ENCODE data around the gene NFIX. TPM values are rescaled to one million over a fixed set of nuclear protein-coding genes. Genes with fewer than 3 reads are reported as not detected.

NFIX gene
- total and polyA plus RNA-seq, 2 of the 13 experiments (the other 11 are each of a cell fraction or from before 2014, with no cell fraction given), result 3.4 to 5.4 TPM

DNA sequence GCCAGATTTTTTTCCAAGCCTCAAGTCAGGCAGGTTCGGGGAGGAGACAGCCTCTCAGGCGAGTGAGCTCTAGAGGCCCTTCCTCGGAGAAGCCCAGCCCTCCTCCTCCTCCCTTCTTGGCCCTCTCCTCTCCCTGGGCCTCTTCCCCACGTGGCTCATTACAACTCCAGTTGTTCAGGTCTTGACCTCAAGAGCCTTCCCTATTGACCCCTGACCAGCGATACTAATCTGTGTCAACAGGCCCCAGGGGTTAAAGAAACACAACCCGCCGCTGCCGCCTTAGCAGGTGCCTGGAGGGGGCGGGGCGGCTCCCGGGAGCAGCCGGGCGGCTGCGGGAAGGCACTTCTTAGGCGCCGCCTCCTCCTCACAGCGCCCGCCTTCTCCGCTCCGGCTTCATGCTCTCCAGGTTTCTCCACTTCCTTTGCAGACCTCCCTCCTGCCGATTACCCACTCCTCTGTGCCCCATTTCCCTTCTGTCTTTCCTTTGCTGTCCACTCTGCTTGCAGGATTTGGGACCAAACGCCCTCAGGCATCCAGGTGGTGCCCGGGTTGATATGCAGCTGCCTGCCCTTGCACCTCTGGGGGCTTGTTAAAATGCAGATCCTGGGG is 56.4 kb downstream of the NFIX start (continued):
- TF ChIP-seq, protein P1, sequence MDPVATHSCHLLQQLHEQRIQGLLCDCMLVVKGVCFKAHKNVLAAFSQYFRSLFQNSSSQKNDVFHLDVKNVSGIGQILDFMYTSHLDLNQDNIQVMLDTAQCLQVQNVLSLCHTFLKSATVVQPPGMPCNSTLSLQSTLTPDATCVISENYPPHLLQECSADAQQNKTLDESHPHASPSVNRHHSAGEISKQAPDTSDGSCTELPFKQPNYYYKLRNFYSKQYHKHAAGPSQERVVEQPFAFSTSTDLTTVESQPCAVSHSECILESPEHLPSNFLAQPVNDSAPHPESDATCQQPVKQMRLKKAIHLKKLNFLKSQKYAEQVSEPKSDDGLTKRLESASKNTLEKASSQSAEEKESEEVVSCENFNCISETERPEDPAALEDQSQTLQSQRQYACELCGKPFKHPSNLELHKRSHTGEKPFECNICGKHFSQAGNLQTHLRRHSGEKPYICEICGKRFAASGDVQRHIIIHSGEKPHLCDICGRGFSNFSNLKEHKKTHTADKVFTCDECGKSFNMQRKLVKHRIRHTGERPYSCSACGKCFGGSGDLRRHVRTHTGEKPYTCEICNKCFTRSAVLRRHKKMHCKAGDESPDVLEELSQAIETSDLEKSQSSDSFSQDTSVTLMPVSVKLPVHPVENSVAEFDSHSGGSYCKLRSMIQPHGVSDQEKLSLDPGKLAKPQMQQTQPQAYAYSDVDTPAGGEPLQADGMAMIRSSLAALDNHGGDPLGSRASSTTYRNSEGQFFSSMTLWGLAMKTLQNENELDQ (CRISPR knock-in tag; IDR thresholded peaks at IDR 0.05; ENCODE audit: borderline replicate concordance), result no peak
- TF ChIP-seq JARID2 (CRISPR knock-in tag; IDR thresholded peaks at IDR 0.05; ENCODE audit: insufficient replicate concordance) (no peak), CENPT (CRISPR knock-in tag; IDR thresholded peaks at IDR 0.05; ENCODE audit: low read depth) (no peak), MIXL1 (CRISPR knock-in tag; IDR thresholded peaks at IDR 0.05) (peak; percentile 38; the same call in 1 of the 2 replicates), AKAP8 (CRISPR knock-in tag; IDR thresholded peaks at IDR 0.05) (no peak), GABPB1 (CRISPR knock-in tag; IDR thresholded peaks at IDR 0.05) (peak; percentile 42; the same call in 1 of the 2 replicates), CBFB (CRISPR knock-in tag; IDR thresholded peaks at IDR 0.05) (peak; percentile 61; the same call in 1 of the 2 replicates), HNRNPH1 (optimal IDR thresholded peaks at IDR 0.05; ENCODE audit: low read depth, low read length) (no peak), ZNF703 (CRISPR knock-in tag; IDR thresholded peaks at IDR 0.05; ENCODE audit: borderline replicate concordance) (0 out of 2 replicates have a peak, but pooled peaks have one; percentile 14), KDM3A (CRISPR knock-in tag; IDR thresholded peaks at IDR 0.05; ENCODE audit: low read depth) (peak; percentile 44; the same call in 1 of the 2 replicates), DR1 (CRISPR knock-in tag; IDR thresholded peaks at IDR 0.05) (no peak), TARDBP (CRISPR knock-in tag; IDR thresholded peaks at IDR 0.05) (peak; percentile 79; the same call in 1 of the 2 replicates), NR3C1 (CRISPR knock-in tag; IDR thresholded peaks at IDR 0.05) (no peak), SOX5 (CRISPR knock-in tag; IDR thresholded peaks at IDR 0.05; ENCODE audit: borderline replicate concordance) (peak; percentile 66; the same call in 1 of the 2 replicates), MTA3 (CRISPR knock-in tag; IDR thresholded peaks at IDR 0.05) (no peak)
- TF ChIP-seq, protein P2, sequence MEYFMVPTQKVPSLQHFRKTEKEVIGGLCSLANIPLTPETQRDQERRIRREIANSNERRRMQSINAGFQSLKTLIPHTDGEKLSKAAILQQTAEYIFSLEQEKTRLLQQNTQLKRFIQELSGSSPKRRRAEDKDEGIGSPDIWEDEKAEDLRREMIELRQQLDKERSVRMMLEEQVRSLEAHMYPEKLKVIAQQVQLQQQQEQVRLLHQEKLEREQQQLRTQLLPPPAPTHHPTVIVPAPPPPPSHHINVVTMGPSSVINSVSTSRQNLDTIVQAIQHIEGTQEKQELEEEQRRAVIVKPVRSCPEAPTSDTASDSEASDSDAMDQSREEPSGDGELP (IDR thresholded peaks at IDR 0.05; ENCODE audit: borderline replicate concordance, low read depth), result peak; percentile 72; the same call in 1 of the 2 replicates
- TF ChIP-seq, protein P3, sequence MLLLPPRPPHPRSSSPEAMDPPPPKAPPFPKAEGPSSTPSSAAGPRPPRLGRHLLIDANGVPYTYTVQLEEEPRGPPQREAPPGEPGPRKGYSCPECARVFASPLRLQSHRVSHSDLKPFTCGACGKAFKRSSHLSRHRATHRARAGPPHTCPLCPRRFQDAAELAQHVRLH (CRISPR knock-in tag; IDR thresholded peaks at IDR 0.05; ENCODE audit: borderline replicate concordance, low read depth), result no peak
- TF ChIP-seq, protein P4, sequence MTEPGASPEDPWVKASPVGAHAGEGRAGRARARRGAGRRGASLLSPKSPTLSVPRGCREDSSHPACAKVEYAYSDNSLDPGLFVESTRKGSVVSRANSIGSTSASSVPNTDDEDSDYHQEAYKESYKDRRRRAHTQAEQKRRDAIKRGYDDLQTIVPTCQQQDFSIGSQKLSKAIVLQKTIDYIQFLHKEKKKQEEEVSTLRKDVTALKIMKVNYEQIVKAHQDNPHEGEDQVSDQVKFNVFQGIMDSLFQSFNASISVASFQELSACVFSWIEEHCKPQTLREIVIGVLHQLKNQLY (CRISPR knock-in tag; IDR thresholded peaks at IDR 0.05), result peak; percentile 46; the same call in 1 of the 2 replicates
- TF ChIP-seq, protein P5, sequence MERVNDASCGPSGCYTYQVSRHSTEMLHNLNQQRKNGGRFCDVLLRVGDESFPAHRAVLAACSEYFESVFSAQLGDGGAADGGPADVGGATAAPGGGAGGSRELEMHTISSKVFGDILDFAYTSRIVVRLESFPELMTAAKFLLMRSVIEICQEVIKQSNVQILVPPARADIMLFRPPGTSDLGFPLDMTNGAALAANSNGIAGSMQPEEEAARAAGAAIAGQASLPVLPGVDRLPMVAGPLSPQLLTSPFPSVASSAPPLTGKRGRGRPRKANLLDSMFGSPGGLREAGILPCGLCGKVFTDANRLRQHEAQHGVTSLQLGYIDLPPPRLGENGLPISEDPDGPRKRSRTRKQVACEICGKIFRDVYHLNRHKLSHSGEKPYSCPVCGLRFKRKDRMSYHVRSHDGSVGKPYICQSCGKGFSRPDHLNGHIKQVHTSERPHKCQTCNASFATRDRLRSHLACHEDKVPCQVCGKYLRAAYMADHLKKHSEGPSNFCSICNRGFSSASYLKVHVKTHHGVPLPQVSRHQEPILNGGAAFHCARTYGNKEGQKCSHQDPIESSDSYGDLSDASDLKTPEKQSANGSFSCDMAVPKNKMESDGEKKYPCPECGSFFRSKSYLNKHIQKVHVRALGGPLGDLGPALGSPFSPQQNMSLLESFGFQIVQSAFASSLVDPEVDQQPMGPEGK (CRISPR knock-in tag; IDR thresholded peaks at IDR 0.05), result peak; percentile 89
- TF ChIP-seq, protein P6, sequence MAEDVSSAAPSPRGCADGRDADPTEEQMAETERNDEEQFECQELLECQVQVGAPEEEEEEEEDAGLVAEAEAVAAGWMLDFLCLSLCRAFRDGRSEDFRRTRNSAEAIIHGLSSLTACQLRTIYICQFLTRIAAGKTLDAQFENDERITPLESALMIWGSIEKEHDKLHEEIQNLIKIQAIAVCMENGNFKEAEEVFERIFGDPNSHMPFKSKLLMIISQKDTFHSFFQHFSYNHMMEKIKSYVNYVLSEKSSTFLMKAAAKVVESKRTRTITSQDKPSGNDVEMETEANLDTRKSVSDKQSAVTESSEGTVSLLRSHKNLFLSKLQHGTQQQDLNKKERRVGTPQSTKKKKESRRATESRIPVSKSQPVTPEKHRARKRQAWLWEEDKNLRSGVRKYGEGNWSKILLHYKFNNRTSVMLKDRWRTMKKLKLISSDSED (CRISPR knock-in tag; IDR thresholded peaks at IDR 0.05), result no peak
- TF ChIP-seq, protein P7, sequence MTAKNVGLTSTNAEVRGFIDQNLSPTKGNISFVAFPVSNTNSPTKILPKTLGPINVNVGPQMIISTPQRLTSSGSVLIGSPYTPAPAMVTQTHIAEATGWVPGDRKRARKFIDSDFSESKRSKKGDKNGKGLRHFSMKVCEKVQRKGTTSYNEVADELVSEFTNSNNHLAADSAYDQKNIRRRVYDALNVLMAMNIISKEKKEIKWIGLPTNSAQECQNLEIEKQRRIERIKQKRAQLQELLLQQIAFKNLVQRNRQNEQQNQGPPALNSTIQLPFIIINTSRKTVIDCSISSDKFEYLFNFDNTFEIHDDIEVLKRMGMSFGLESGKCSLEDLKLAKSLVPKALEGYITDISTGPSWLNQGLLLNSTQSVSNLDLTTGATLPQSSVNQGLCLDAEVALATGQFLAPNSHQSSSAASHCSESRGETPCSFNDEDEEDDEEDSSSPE (CRISPR knock-in tag; IDR thresholded peaks at IDR 0.05), result peak; percentile 44; the same call in 1 of the 2 replicates
